Measurements from ENCODE around the gene SIM1.

DNA sequence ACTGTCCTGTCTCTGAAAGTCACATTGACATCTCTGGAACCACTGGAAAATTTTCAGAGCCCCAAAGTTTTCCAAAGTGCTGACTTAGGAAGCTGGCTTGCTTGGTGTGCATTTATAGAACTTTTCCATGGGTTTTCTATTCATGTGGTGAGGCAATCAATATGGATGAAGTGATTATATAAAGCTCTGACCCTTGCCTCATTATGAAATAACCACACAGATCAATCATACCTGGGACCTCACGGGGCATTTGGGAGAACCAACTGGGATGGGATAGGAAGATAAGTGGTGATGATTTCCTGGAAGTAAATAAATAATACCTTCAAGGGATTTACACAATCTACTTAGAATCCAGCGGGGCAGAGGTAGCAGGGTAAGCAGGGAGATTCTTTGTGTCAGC is 22.9 kb upstream of the SIM1 start:
- TF ChIP-seq YY1 (IDR thresholded peaks at IDR 0.05; ENCODE audit: low read depth) (no peak), RAD21 (IDR thresholded peaks at IDR 0.05; ENCODE audit: low read depth) (no peak), ZBTB7A (IDR thresholded peaks at IDR 0.05; ENCODE audit: low read depth) (no peak), FOXM1 (IDR thresholded peaks at IDR 0.05; ENCODE audit: borderline replicate concordance, low read depth) (no peak)
- TF ChIP-seq, protein P1, sequence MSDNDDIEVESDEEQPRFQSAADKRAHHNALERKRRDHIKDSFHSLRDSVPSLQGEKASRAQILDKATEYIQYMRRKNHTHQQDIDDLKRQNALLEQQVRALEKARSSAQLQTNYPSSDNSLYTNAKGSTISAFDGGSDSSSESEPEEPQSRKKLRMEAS (IDR thresholded peaks at IDR 0.05), result no peak
